ENCODE data around the gene LOXL3.

Gene LOXL3

DNA sequence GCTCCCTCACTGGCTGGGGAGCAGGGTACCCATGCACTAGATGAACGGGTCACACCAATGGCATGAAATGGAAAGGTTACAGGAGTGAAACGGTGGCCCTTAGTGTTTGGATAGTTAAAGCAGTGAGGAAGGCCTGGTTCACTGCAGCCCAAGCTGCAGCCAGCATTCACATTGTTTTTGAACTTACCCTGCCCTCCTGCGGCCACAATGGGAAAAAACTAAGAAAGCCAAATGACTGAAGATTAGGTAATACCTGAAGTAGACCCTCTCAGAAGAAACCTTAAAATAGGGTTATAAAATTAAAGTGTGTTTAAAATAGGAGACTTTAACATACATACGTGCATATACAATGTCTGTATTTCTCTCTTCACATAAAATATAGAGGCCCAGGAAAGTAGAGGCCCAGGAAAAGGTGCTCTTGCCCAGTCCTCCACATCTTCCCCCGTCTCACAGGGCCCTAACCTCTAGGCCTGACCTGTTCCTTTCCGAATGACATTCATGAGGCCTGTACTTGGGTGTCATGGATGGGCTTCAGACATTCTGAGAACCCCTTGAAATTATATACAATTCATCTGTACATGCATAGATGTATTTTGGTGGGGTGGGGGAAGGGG, 34.0 kb upstream of the LOXL3 start (continued):
- TF ChIP-seq, protein P1, sequence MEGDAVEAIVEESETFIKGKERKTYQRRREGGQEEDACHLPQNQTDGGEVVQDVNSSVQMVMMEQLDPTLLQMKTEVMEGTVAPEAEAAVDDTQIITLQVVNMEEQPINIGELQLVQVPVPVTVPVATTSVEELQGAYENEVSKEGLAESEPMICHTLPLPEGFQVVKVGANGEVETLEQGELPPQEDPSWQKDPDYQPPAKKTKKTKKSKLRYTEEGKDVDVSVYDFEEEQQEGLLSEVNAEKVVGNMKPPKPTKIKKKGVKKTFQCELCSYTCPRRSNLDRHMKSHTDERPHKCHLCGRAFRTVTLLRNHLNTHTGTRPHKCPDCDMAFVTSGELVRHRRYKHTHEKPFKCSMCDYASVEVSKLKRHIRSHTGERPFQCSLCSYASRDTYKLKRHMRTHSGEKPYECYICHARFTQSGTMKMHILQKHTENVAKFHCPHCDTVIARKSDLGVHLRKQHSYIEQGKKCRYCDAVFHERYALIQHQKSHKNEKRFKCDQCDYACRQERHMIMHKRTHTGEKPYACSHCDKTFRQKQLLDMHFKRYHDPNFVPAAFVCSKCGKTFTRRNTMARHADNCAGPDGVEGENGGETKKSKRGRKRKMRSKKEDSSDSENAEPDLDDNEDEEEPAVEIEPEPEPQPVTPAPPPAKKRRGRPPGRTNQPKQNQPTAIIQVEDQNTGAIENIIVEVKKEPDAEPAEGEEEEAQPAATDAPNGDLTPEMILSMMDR (tag by site-specific recombination; IDR thresholded peaks at IDR 0.05) = peak; percentile 63; the same call in 1 of the 2 replicates
- TF ChIP-seq ZNF23 (tag by site-specific recombination; IDR thresholded peaks at IDR 0.05; ENCODE audit: borderline replicate concordance) = no peak

GRCh38 chr2:74585406-74586185, 31.9 kb upstream of the LOXL3 start:
- no peak overlapping the region for H3K27ac ChIP-seq (ENCODE audit: extremely low read depth, low read depth, low read length)
- no peak overlapping the region for H3K4me3 ChIP-seq (ENCODE audit: low read depth, low read length)
- no peaks in the 10 kb centered on the region for H3K9me3 ChIP-seq (ENCODE audit: control insufficient read depth, insufficient read depth, low read depth, low read length)
- CTCF ChIA-PET = interaction anchor here (0.5 to 6.0 kb wide), 17 partner anchors 9 to 761 kb away, joined by 3 to 72 read pairs (median 4); partner anchors contain the start of genes AUP1, CCDC142, INO80B and TTC31
- H3K36me3 ChIP-seq (ENCODE audit: control insufficient read depth in 2 of 2, insufficient read depth in 1 of 2, low read length in 2 of 2) = no peaks in the 10 kb centered on the region
- no peaks in the 10 kb centered on the region for H3K4me1 ChIP-seq (ENCODE audit: control insufficient read depth, insufficient read depth, low read length)
- TF ChIP-seq, protein P2, sequence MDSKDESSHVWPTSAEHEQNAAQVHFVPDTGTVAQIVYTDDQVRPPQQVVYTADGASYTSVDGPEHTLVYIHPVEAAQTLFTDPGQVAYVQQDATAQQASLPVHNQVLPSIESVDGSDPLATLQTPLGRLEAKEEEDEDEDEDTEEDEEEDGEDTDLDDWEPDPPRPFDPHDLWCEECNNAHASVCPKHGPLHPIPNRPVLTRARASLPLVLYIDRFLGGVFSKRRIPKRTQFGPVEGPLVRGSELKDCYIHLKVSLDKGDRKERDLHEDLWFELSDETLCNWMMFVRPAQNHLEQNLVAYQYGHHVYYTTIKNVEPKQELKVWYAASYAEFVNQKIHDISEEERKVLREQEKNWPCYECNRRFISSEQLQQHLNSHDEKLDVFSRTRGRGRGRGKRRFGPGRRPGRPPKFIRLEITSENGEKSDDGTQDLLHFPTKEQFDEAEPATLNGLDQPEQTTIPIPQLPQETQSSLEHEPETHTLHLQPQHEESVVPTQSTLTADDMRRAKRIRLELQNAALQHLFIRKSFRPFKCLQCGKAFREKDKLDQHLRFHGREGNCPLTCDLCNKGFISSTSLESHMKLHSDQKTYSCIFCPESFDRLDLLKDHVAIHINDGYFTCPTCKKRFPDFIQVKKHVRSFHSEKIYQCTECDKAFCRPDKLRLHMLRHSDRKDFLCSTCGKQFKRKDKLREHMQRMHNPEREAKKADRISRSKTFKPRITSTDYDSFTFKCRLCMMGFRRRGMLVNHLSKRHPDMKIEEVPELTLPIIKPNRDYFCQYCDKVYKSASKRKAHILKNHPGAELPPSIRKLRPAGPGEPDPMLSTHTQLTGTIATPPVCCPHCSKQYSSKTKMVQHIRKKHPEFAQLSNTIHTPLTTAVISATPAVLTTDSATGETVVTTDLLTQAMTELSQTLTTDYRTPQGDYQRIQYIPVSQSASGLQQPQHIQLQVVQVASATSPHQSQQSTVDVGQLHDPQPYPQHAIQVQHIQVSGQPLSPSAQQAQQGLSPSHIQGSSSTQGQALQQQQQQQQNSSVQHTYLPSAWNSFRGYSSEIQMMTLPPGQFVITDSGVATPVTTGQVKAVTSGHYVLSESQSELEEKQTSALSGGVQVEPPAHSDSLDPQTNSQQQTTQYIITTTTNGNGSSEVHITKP (tag by site-specific recombination; IDR thresholded peaks at IDR 0.05) = no peak
- TF ChIP-seq SCRT2 (tag by site-specific recombination; IDR thresholded peaks at IDR 0.05) (peak; percentile 17; the same call in 1 of the 2 replicates), ZBTB17 (tag by site-specific recombination; IDR thresholded peaks at IDR 0.05) (peak; percentile 53)
- TF ChIP-seq, protein P1 (tag by site-specific recombination; IDR thresholded peaks at IDR 0.05) = peak; percentile 9; the same call in 1 of the 2 replicates
- POLR2A ChIA-PET = no interaction called here

DNA sequence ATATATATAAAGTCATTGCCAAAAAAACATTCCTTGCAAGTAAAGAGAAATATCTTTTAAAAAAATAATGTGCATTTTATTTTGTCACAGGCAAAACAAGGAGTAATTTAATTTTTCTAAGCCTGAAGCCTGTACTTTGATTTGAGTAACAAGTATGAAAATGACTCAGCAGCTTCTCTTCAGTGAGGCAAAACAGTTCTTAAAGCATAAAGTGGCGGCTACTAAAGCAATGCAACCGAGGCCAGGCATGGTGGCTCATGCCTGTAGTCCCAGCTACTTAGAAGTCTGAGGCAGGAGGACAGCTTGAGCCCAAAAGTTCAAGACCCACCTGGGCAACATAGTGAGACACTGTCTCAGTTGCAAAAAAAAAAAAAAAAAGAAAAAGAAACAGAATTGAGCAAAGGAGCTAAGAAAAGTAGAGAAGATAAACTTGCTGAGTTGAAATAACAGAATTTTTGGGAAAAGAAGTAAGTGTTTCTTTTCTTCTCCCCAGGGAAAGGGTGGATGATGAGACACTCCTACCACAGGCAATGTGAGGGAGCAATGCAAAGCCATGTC, 30.4 kb upstream of the LOXL3 start:
- ChIA-PET POLR2A (no interaction called here), CTCF (interaction anchor here (0.7 to 2.6 kb wide), 4 partner anchors 10 to 111 kb away, joined by 3 to 10 read pairs (median 4); no protein-coding TSS in a partner anchor)
- H3K27ac ChIP-seq (ENCODE audit: extremely low read depth, low read depth, low read length) = no peak overlapping the region
- no peaks in the 10 kb centered on the region for H3K4me1 ChIP-seq (ENCODE audit: control insufficient read depth, insufficient read depth, low read length)
- no peak for TF ChIP-seq ZNF544 (tag by site-specific recombination; IDR thresholded peaks at IDR 0.05)
- TF ChIP-seq ZNF112 (tag by site-specific recombination; IDR thresholded peaks at IDR 0.05) = no peak
- TF ChIP-seq KLF8 (tag by site-specific recombination; IDR thresholded peaks at IDR 0.05) = no peak
- no peak for TF ChIP-seq ZNF23 (tag by site-specific recombination; IDR thresholded peaks at IDR 0.05; ENCODE audit: borderline replicate concordance)
- TF ChIP-seq ZNF248 (tag by site-specific recombination; IDR thresholded peaks at IDR 0.05) = no peak
- TF ChIP-seq KLF9 (tag by site-specific recombination; IDR thresholded peaks at IDR 0.05; ENCODE audit: low read depth) = no peak
- no peak for TF ChIP-seq YY1 (tag by site-specific recombination; IDR thresholded peaks at IDR 0.05)
- no peaks in the 10 kb centered on the region for H3K9me3 ChIP-seq (ENCODE audit: control insufficient read depth, insufficient read depth, low read depth, low read length)
- H3K4me3 ChIP-seq (ENCODE audit: low read depth, low read length) = no peak overlapping the region
- H3K36me3 ChIP-seq (ENCODE audit: control insufficient read depth in 2 of 2, insufficient read depth in 1 of 2, low read length in 2 of 2) = no peaks in the 10 kb centered on the region
